GM12873 (cell line): ENCODE data around the gene GAPVD1.

Experiments used
- CTCF ChIP-seq: IDR thresholded peaks from 2 replicates; pipeline ENCODE4 v1.5.1; 2012; ENCODE audit warnings: low read depth, mild to moderate bottlenecking, moderate library complexity, low read length, control low read depth; ENCODE audit not compliant: insufficient read depth; ENCODE audit errors: missing control alignments

GAPVD1 gene

GRCh38 chr9:125407974-125408900, 146.6 kb downstream of the GAPVD1 start:
- TF ChIP-seq CTCF = peak; percentile 78

- no peak for TF ChIP-seq CTCF
These were observed 147.6 kb downstream of the GAPVD1 start for GRCh38 chr9:125409217-125409636.

- TF ChIP-seq CTCF = no peak
These were observed 148.3 kb downstream of the GAPVD1 start for GRCh38 chr9:125409637-125410521.

- TF ChIP-seq CTCF = no peak
These were observed 148.9 kb downstream of the GAPVD1 start for GRCh38 chr9:125410522-125410894.

- no peak for TF ChIP-seq CTCF
These were observed 149.6 kb downstream of the GAPVD1 start for GRCh38 chr9:125411171-125411756.

GRCh38 chr9:125412166-125412565, 150.5 kb downstream of the GAPVD1 start:
- TF ChIP-seq CTCF = no peak

- TF ChIP-seq CTCF = no peak
These were observed 152.0 kb downstream of the GAPVD1 start for GRCh38 chr9:125413579-125413978.
